ENCODE data around the gene ZFPL1. TPM values are rescaled to one million over a fixed set of nuclear protein-coding genes. Genes with fewer than 3 reads are reported as not detected.

Gene ZFPL1
- total and polyA plus RNA-seq, 9 of the 15 experiments (the other 6 are each of a cell fraction or from before 2014, with no cell fraction given), result 3.7 to 37.5 (median 22.7) TPM

- TF ChIP-seq KLF16 (IDR thresholded peaks at IDR 0.05), result 0 out of 2 replicates have a peak, but pooled peaks have one; percentile 6
- TF ChIP-seq L3MBTL2 (IDR thresholded peaks at IDR 0.05), result peak; percentile 59
- no peak for TF ChIP-seq IRF9 (tag; IDR thresholded peaks at IDR 0.05)
- TF ChIP-seq THAP7 (CRISPR knock-in tag; IDR thresholded peaks at IDR 0.05), result no peak
- TF ChIP-seq MEF2A (IDR thresholded peaks at IDR 0.05; ENCODE audit: control insufficient read depth, low read depth, low read length), result no peak
- no peak for TF ChIP-seq MTA1 (IDR thresholded peaks at IDR 0.05; ENCODE audit: borderline replicate concordance)
- 0 out of 2 replicates have a peak, but pooled peaks have one; percentile 37 for TF ChIP-seq RNF2 (IDR thresholded peaks at IDR 0.05)
- TF ChIP-seq ZNF436 (CRISPR knock-in tag; IDR thresholded peaks at IDR 0.05), result no peak
- TF ChIP-seq GATAD2B (IDR thresholded peaks at IDR 0.05; ENCODE audit: borderline replicate concordance), result no peak
- TF ChIP-seq NR3C1 (CRISPR knock-in tag; IDR thresholded peaks at IDR 0.05), result no peak
- TF ChIP-seq TEAD1 (CRISPR knock-in tag; IDR thresholded peaks at IDR 0.05), result peak in 1 of 2 experiments; percentile 60; a peak in 1 of 4 replicates
- TF ChIP-seq MLX (CRISPR knock-in tag; conservative IDR thresholded peaks at IDR 0.05), result no peak
- no peak for TF ChIP-seq ZBTB2 (IDR thresholded peaks at IDR 0.05)
- TF ChIP-seq TOE1 (IDR thresholded peaks at IDR 0.05; ENCODE audit: borderline replicate concordance), result no peak; the same call in 1 of the 2 replicates
- TF ChIP-seq TOE1 (CRISPR knock-in tag; IDR thresholded peaks at IDR 0.05; ENCODE audit: borderline replicate concordance, low read depth), result no peak
- 0 out of 2 replicates have a peak, but pooled peaks have one; percentile 1 for TF ChIP-seq KAT7 (CRISPR knock-in tag; IDR thresholded peaks at IDR 0.05; ENCODE audit: borderline replicate concordance)
- TF ChIP-seq ZBTB49 (CRISPR knock-in tag; IDR thresholded peaks at IDR 0.05; ENCODE audit: borderline replicate concordance), result no peak
- peak; percentile 72 for TF ChIP-seq MBD2 (IDR thresholded peaks at IDR 0.05; ENCODE audit: borderline replicate concordance, low read depth)
- peak; percentile 15; the same call in 1 of the 2 replicates for TF ChIP-seq POLR2A (conservative IDR thresholded peaks at IDR 0.05)
- TF ChIP-seq ZNF764 (CRISPR knock-in tag; IDR thresholded peaks at IDR 0.05; ENCODE audit: low read depth), result no peak
- TF ChIP-seq MCM7 (IDR thresholded peaks at IDR 0.05), result no peak
- TF ChIP-seq ETS2 (tag; IDR thresholded peaks at IDR 0.05; ENCODE audit: borderline replicate concordance, poor library complexity, severe bottlenecking), result no peak
- TF ChIP-seq LEF1 (IDR thresholded peaks at IDR 0.05), result 0 out of 2 replicates have a peak, but pooled peaks have one; percentile 15
- no peak for TF ChIP-seq SRSF7 (optimal IDR thresholded peaks at IDR 0.05; ENCODE audit: low read depth, low read length)
Observed at GRCh38 chr11:65134952-65135632, 51.1 kb downstream of the ZFPL1 start (continued).

Data from K562 (cell line).